ENCODE results near the gene CHD3.

DNA sequence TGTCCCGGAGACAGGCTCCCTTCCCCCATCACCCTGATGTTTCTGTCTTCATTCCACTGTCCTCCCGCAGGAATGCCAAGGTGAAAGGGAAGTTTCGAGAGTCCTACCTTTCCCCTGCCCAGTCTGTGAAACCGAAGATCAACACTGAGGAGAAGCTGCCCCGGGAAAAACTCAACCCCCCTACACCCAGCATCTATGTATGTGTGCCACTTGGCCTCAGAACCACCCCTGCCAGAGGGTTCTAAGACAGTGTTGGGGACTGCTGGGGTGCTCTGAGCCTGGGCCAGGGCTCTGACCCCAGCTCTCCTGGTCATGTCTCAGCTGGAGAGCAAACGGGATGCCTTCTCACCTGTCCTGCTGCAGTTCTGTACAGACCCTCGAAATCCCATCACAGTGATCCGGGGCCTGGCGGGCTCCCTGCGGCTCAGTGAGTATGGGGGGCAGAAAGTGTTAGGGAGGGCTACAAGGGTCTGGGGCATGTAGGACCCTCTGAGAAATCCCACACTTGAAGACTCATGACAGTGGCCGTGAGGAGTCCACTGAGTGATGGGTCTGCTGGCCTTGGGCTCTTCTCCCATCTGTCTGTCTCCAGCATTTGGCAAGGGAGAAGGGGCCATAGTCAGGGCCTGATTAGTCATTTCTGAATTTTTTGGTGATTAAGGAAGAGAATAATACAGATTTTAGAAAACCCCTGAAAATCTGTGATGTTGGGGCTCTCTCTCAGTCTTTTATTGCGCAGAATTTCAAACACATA lies 38.7 kb upstream of the CHD3 start:
- TF ChIP-seq JUND (IDR thresholded peaks at IDR 0.05; ENCODE audit: low read depth, low read length) (no peak), POLR2A (IDR thresholded peaks at IDR 0.05; ENCODE audit: low read depth, low read length) (no peak), KDM1A (IDR thresholded peaks at IDR 0.05; ENCODE audit: borderline replicate concordance) (no peak), CTCF (IDR thresholded peaks at IDR 0.05 in 2 of 3, conservative IDR thresholded peaks at IDR 0.05 in 1 of 3; ENCODE audit: control insufficient read depth in 2 of 3, extremely low read depth in 1 of 3, insufficient read depth in 1 of 3, low read depth in 3 of 3, low read length in 3 of 3) (no peak), SRF (IDR thresholded peaks at IDR 0.05; ENCODE audit: low read depth in 2 of 2, low read length in 2 of 2) (no peak), POLR2AphosphoS5 (IDR thresholded peaks at IDR 0.05; ENCODE audit: low read length) (no peak)
- TF ChIP-seq, protein P1, sequence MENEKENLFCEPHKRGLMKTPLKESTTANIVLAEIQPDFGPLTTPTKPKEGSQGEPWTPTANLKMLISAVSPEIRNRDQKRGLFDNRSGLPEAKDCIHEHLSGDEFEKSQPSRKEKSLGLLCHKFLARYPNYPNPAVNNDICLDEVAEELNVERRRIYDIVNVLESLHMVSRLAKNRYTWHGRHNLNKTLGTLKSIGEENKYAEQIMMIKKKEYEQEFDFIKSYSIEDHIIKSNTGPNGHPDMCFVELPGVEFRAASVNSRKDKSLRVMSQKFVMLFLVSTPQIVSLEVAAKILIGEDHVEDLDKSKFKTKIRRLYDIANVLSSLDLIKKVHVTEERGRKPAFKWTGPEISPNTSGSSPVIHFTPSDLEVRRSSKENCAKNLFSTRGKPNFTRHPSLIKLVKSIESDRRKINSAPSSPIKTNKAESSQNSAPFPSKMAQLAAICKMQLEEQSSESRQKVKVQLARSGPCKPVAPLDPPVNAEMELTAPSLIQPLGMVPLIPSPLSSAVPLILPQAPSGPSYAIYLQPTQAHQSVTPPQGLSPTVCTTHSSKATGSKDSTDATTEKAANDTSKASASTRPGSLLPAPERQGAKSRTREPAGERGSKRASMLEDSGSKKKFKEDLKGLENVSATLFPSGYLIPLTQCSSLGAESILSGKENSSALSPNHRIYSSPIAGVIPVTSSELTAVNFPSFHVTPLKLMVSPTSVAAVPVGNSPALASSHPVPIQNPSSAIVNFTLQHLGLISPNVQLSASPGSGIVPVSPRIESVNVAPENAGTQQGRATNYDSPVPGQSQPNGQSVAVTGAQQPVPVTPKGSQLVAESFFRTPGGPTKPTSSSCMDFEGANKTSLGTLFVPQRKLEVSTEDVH (IDR thresholded peaks at IDR 0.05; ENCODE audit: low read depth, partially characterized antibody) = no peak
- TF ChIP-seq, protein P2, sequence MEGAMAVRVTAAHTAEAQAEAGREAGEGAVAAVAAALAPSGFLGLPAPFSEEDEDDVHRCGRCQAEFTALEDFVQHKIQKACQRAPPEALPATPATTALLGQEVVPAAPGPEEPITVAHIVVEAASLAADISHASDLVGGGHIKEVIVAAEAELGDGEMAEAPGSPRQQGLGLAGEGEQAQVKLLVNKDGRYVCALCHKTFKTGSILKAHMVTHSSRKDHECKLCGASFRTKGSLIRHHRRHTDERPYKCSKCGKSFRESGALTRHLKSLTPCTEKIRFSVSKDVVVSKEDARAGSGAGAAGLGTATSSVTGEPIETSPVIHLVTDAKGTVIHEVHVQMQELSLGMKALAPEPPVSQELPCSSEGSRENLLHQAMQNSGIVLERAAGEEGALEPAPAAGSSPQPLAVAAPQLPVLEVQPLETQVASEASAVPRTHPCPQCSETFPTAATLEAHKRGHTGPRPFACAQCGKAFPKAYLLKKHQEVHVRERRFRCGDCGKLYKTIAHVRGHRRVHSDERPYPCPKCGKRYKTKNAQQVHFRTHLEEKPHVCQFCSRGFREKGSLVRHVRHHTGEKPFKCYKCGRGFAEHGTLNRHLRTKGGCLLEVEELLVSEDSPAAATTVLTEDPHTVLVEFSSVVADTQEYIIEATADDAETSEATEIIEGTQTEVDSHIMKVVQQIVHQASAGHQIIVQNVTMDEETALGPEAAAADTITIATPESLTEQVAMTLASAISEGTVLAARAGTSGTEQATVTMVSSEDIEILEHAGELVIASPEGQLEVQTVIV (IDR thresholded peaks at IDR 0.05; ENCODE audit: borderline replicate concordance, partially characterized antibody) = no peak
- TF ChIP-seq, protein P3, sequence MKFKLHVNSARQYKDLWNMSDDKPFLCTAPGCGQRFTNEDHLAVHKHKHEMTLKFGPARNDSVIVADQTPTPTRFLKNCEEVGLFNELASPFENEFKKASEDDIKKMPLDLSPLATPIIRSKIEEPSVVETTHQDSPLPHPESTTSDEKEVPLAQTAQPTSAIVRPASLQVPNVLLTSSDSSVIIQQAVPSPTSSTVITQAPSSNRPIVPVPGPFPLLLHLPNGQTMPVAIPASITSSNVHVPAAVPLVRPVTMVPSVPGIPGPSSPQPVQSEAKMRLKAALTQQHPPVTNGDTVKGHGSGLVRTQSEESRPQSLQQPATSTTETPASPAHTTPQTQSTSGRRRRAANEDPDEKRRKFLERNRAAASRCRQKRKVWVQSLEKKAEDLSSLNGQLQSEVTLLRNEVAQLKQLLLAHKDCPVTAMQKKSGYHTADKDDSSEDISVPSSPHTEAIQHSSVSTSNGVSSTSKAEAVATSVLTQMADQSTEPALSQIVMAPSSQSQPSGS (IDR thresholded peaks at IDR 0.05; ENCODE audit: low read length) = no peak

All from GM12878 (cell line).